ENCODE measurements around the gene FIZ1.
A peak's percentile ranks its signal among the peaks of the same experiment; 100 is the strongest.
"Not testable (repeated sequence)": the region's sequence is repeated elsewhere in the genome, so short reads cannot be mapped to it uniquely, and the experiment has no call there.

The FIZ1 gene

DNA sequence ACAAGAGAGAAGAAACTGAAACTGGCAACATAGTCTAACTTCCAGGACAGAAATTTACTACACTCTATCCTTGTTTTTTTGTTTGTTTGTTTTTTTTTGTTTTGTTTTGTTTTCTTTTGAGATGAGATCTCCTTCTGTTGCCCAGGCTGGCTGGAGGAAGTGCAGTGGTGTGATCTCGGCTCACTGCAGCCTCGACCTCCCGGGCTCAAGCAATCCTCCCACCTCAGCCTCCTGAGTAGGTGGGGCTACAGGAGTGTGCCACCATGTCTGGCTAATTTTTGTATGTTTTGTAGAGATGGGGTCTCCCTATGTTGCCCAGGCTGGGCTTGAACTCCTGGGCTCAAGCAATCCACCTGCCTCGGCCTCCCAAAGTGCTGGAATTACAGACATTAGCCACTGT, 17.0 kb downstream of the FIZ1 start:
- H2AFZ ChIP-seq (ENCODE audit: low read length, unreplicated experiment); H3K27ac ChIP-seq (ENCODE audit: low read depth, low read length); H3K4me1 ChIP-seq (ENCODE audit: control insufficient read depth, insufficient read depth, low read length, unreplicated experiment); H3K27me3 ChIP-seq (ENCODE audit: insufficient read depth, low read length); H3K36me3 ChIP-seq (ENCODE audit: insufficient read depth, low read length); H3K4me3 ChIP-seq (ENCODE audit: low read depth, low read length): not testable (repeated sequence)
- peaks cover 13% of the 10 kb centered on the region for H3K79me2 ChIP-seq (ENCODE audit: control insufficient read depth, insufficient read depth, low read length, unreplicated experiment)

DNA sequence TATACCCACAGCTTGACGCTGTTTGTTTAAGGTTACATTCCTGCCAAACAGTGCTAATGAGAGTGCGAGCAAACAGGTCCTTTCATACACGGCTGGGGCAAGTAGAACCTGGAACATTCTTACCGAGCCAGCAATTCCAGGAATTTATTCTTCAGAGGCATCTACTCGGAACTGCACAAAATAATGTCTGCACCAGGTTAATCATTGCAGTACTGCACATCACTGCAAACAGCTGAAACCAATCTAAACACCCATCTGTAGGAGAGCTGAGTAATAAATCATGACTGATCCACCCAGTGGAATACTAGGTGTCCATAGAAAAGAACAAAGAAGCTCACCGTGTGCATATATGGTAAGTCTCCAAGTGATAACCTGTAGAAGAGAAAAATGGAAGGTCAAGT, 17.5 kb downstream of the FIZ1 start:
- Histone ChIP-seq H3K27ac (ENCODE audit: low read depth, low read length) (no peak overlapping the region), H3K4me3 (ENCODE audit: low read depth, low read length) (no peak overlapping the region), H3K79me2 (ENCODE audit: control insufficient read depth, insufficient read depth, low read length, unreplicated experiment) (peaks cover 13% of the 10 kb centered on the region), H3K4me1 (ENCODE audit: control insufficient read depth, insufficient read depth, low read length, unreplicated experiment) (peaks cover 8% of the 10 kb centered on the region), H2AFZ (ENCODE audit: low read length, unreplicated experiment) (no peak overlapping the region), H3K27me3 (ENCODE audit: insufficient read depth, low read length) (no peaks in the 10 kb centered on the region; the same call in 1 of the 2 replicates), H3K36me3 (ENCODE audit: insufficient read depth, low read length) (no peaks in the 10 kb centered on the region)

DNA sequence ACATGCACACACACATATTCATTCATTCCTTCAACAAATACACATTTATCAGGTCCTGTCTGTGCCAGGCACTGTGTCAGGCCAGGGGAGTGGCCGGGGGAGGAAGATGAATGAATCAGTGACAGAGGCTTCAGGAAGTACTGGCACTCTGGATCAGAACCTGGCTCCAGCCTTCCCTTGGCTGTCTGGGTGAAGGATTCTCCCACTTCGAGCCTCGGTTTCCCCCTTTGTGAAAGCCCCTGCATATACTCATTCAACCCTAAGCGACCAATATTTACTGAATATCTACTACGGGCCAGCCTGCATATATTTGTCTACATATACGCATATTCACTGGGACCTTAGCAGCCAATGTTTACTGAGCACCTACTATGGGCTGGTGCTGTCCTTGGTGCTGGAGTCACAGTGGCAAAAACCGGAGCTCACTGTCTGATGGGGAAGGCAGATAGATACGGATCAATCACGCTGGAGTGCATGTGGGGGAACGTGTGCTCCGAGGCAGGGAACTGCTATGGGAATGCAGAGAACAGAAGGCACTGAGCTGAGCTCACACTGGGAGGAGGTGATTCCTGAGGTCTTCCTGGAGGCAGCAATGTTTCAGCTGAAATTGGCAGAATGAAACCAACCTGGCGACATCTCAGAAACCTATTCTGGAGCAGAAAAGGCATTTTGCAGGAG, 18.0 kb downstream of the FIZ1 start:
- peak overlapping the region; percentile 91 for H3K4me3 ChIP-seq (ENCODE audit: low read depth, low read length)
- peaks cover 13% of the 10 kb centered on the region for H3K79me2 ChIP-seq (ENCODE audit: control insufficient read depth, insufficient read depth, low read length, unreplicated experiment)
- no peak overlapping the region for H3K27ac ChIP-seq (ENCODE audit: low read depth, low read length)
- no peaks in the 10 kb centered on the region for H3K36me3 ChIP-seq (ENCODE audit: insufficient read depth, low read length)
- no peaks in the 10 kb centered on the region; the same call in 1 of the 2 replicates for H3K27me3 ChIP-seq (ENCODE audit: insufficient read depth, low read length)
- peak overlapping the region; percentile 82 for H2AFZ ChIP-seq (ENCODE audit: low read length, unreplicated experiment)
- peaks cover 8% of the 10 kb centered on the region for H3K4me1 ChIP-seq (ENCODE audit: control insufficient read depth, insufficient read depth, low read length, unreplicated experiment)

DNA sequence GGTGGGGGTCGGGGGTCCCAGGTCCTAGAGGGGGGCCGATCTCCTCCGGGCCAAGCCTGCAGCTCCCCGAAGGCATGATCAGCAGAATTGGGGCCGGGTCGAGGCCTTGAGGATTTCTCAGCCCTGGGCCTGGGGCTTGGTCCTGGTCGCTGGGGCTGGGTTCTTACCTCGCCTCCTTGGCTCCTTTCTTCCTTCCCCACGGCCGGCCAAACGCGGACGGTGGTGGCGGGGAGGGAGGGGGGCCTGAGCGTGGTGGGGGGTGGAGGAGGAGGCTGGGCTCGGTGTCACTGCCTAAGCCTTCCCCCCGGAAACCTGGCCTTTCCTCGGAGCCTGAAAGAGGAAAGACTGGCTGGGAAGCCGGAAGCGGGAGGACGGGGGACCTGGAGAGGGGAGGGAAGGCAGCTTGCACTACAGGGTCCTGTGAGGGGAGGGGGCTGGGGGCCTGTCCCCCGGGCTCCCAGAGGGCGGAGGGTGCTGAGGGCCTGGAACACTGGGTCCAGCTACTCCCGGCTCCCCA, 18.6 kb downstream of the FIZ1 start, which contains the start of gene ZNF579:
TSS of gene ZNF579 (minus strand) at position 221 of the 517 bp plus-strand sequence. CDS start 1,209 bp downstream, outside the sequence.
- Histone ChIP-seq H3K36me3 (ENCODE audit: insufficient read depth, low read length) (no peaks in the 10 kb centered on the region), H3K27ac (ENCODE audit: low read depth, low read length) (peak within 1 kb of the TSS; percentile 40), H3K4me3 (ENCODE audit: low read depth, low read length) (peak within 1 kb of the TSS; percentile 91), H2AFZ (ENCODE audit: low read length, unreplicated experiment) (peak within 1 kb of the TSS; percentile 82), H3K4me1 (ENCODE audit: control insufficient read depth, insufficient read depth, low read length, unreplicated experiment) (peaks cover 3% of the 10 kb centered on the region), H3K27me3 (ENCODE audit: insufficient read depth, low read length) (no peaks in the 10 kb centered on the region; the same call in 1 of the 2 replicates), H3K79me2 (ENCODE audit: control insufficient read depth, insufficient read depth, low read length, unreplicated experiment) (peaks cover 13% of the 10 kb centered on the region)

DNA sequence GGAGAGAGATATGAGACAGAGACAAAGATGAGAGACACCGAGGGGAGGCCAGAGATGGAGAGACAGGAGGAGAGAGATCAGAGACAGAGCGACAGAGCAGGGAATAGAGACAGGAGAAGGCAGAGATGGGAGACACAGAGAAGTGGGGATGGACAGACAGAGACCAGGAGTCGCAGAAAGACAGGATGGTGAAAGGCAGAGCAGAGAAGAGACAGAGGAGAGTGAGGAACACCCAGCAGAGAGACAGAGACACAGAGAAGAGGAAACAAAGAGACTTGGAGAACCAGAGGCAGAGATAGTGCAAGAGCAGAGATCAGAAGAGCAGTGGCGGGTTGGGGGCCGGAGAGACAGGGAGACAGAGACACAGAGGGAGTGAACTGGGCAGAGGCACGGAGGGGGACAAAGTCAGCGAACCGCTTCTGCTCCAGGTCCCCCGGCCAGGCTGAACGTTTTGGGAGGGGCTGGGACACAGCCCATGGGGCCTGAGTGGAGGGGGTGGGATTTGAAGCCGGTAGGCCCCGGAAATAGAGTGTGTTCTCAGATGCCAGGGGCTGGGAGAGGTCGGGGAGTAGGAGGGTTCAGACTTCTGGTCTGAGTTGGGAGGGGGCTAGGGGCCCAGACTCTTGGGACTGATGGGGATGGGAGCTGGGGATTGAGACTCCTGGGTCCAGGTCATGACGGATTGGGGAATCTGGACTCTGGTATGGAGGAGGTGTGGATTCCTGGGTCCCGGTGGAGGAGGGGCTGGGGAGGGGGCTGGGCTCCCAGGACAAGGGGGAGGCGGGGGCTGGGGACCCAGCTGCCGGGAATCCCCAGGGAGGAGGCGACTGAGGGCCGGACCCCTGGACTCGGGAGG, 19.3 kb downstream of the FIZ1 start:
- H2AFZ ChIP-seq (ENCODE audit: low read length, unreplicated experiment): no peak overlapping the region
- no peaks in the 10 kb centered on the region for H3K27me3 ChIP-seq (ENCODE audit: insufficient read depth, low read length)

DNA sequence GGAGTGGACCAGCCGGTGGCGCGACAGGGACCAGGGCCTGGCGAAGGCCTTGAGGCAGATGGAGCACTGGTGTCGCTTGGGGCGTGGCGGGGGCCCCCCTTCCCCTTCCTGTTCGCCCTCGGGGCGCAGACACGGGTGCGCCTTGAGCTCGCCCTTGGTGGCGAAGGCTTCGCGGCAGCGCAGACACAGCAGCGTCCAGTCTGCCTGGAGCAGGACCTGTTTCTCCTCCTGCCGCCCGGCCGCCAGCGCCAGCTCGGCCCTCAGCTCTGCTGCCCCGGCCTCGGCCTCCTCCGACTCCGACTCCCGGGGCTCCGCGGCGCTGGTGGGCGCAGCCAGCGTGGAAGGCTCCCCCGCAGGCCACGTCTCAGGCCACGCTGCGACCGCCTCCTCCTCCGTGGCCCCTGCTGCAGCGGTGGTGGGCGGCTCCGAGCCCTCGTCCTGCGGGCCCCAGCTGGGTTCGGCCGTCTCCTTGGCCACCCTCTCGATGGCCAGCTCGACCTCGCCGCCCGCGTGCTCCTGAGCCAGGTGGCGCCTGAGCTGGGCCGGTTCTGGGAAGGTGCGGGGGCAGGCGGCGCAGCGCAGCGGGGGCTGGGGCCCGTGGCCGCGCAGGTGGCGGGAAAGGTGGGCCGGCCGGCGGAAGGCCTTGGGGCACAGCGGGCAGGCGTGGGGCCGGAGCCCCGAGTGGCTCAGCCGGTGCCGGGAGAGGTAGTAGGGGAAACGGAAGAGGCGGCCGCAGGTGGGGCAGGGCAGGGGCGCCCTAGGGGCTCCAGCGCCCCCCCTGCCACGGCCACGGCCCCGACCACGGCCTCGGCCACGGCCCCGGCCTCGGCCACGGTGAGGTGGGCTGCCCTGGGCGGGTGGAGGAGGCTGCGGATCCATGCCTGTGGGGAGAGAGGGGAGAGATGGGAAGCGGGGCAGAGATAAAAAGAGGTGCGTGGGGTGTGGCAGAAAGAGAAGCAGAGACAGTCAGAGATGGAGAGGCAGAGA, 20.3 kb downstream of the FIZ1 start:
- Histone ChIP-seq H3K79me2 (ENCODE audit: control insufficient read depth, insufficient read depth, low read length, unreplicated experiment) (peaks cover 13% of the 10 kb centered on the region), H2AFZ (ENCODE audit: low read length, unreplicated experiment) (no peak overlapping the region), H3K27ac (ENCODE audit: low read depth, low read length) (no peak overlapping the region), H3K4me3 (ENCODE audit: low read depth, low read length) (peak overlapping the region; percentile 91), H3K27me3 (ENCODE audit: insufficient read depth, low read length) (no peaks in the 10 kb centered on the region), H3K36me3 (ENCODE audit: insufficient read depth, low read length) (no peaks in the 10 kb centered on the region), H3K4me1 (ENCODE audit: control insufficient read depth, insufficient read depth, low read length, unreplicated experiment) (no peaks in the 10 kb centered on the region)

More for the DNA sequence above, 19.3 kb downstream of the FIZ1 start:
- H3K36me3 ChIP-seq (ENCODE audit: insufficient read depth, low read length): no peaks in the 10 kb centered on the region
- peak overlapping the region; percentile 40 for H3K27ac ChIP-seq (ENCODE audit: low read depth, low read length)
- H3K4me1 ChIP-seq (ENCODE audit: control insufficient read depth, insufficient read depth, low read length, unreplicated experiment): no peaks in the 10 kb centered on the region
- H3K4me3 ChIP-seq (ENCODE audit: low read depth, low read length): peak overlapping the region; percentile 91
- peaks cover 13% of the 10 kb centered on the region for H3K79me2 ChIP-seq (ENCODE audit: control insufficient read depth, insufficient read depth, low read length, unreplicated experiment)

DNA sequence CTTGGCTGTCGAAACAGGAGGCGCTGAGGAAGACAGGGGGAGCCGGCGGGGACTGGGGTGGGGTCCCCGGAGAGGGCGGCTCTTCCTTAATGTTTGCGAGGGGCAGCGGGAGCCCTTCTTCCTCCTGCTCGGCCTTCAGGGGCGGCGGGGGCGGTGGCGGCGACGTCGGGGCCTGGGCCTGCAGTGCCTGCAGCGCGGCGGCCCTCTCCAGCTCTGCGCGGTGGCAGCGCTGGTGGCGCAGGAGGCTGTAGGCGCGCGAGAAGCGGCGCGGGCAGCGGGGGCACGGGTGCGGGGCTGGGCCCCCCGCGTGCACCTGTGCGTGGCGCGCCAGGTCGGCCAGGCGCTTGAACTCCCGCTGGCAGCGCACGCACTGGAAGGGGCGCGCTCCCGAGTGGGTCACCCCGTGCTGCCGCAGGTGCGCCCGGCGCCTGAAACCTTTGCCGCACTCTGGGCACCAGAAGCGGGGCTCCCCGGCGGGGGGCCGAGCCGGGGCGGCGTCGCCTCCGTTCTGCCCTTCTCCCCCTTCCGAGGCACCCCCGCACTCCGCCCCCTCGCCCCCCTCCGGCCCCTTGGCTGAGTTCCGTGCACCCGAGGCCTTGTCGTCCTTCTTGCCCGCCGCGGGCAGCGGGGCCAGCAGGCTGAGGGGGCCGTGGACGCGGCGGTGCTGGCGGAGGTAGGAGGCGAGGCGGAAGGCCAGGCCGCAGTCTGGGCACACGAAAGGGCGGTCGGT, 21.1 kb downstream of the FIZ1 start:
- Histone ChIP-seq H3K4me1 (ENCODE audit: control insufficient read depth, insufficient read depth, low read length, unreplicated experiment) (no peaks in the 10 kb centered on the region), H3K79me2 (ENCODE audit: control insufficient read depth, insufficient read depth, low read length, unreplicated experiment) (peaks cover 13% of the 10 kb centered on the region), H3K4me3 (ENCODE audit: low read depth, low read length) (no peak overlapping the region), H3K27ac (ENCODE audit: low read depth, low read length) (no peak overlapping the region), H2AFZ (ENCODE audit: low read length, unreplicated experiment) (no peak overlapping the region), H3K27me3 (ENCODE audit: insufficient read depth, low read length) (no peaks in the 10 kb centered on the region), H3K36me3 (ENCODE audit: insufficient read depth, low read length) (no peaks in the 10 kb centered on the region)

DNA sequence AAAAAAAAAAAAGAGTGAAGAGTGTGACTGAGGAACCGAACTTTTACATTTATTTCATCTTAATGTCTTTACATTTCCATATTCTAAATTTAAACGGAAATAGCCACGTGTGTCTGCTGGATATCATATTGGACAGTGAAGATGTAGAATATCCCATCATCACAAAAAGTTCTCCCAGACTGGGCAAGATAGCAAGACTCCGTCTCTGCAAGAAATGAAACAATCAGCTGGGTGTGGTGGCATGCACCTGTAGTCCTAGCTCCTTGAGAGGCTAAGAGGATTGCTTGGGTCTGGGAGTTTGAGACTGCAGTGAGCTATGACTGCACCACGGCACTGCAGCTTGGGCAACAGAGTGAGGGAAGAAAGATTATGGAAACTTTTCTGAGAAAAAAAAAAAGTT, 22.6 kb downstream of the FIZ1 start:
- H2AFZ ChIP-seq (ENCODE audit: low read length, unreplicated experiment): no peak overlapping the region
- H3K27ac ChIP-seq (ENCODE audit: low read depth, low read length): no peak overlapping the region
- H3K27me3 ChIP-seq (ENCODE audit: insufficient read depth, low read length): no peaks in the 10 kb centered on the region
- no peaks in the 10 kb centered on the region for H3K4me1 ChIP-seq (ENCODE audit: control insufficient read depth, insufficient read depth, low read length, unreplicated experiment)
- H3K36me3 ChIP-seq (ENCODE audit: insufficient read depth, low read length): no peaks in the 10 kb centered on the region
- H3K4me3 ChIP-seq (ENCODE audit: low read depth, low read length): no peak overlapping the region
- peaks cover 13% of the 10 kb centered on the region for H3K79me2 ChIP-seq (ENCODE audit: control insufficient read depth, insufficient read depth, low read length, unreplicated experiment)

DNA sequence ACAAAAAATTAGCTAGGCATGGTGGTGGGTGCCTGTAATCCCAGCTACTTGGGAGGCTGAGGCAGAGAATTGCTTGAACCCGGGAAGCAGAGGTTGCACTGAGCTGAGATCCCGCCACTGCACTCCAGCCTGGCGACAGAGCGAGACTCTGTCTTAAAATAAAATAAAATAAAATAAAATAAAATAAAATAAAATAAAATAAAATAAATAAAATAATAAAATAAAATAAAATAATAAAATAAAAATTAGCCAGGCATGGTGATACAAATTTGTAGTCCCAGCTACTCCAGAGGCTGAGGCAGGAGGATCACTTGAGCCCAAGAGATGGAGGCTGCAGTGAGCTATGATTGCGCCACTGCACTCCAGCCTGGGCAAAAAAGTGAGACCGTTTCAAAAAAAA, 25.4 kb downstream of the FIZ1 start:
- H3K36me3 ChIP-seq (ENCODE audit: insufficient read depth, low read length); H3K79me2 ChIP-seq (ENCODE audit: control insufficient read depth, insufficient read depth, low read length, unreplicated experiment); H3K4me3 ChIP-seq (ENCODE audit: low read depth, low read length); H2AFZ ChIP-seq (ENCODE audit: low read length, unreplicated experiment); H3K4me1 ChIP-seq (ENCODE audit: control insufficient read depth, insufficient read depth, low read length, unreplicated experiment); H3K27me3 ChIP-seq (ENCODE audit: insufficient read depth, low read length); H3K27ac ChIP-seq (ENCODE audit: low read depth, low read length): not testable (repeated sequence)

All from ACC112 (cell line).